K562 (cell line): ENCODE results near the gene CPLX3. TPM values are rescaled to one million over a fixed set of nuclear protein-coding genes. Genes with fewer than 3 reads are reported as not detected.

Experiments used
- ATAC-seq: fragments of 200-7000 bp; cut with Tn5 transposase; 3 replicates; pipeline ENCODE4 v1.9.1; 2020; ENCODE audit warnings: moderate library complexity
- BruUV-seq: library from RNA; stranded (reverse); fragments of 400-500 nt; replicated peaks from 2 replicates; lab custom pipeline; 2021; lab: Mats Ljungman, UMichigan
- CTCF ChIA-PET: fragments of 300-600 bp; formaldehyde crosslinking; extraction: SDS; loops from one replicate; lab custom pipeline; 2021; ENCODE audit warnings: low intra/inter-chr PET ratio; lab: Yijun Ruan, JAX
- POLR2A ChIA-PET: fragments of 300-600, 350-650 bp; sonication (Branson Sonifier 250); formaldehyde crosslinking; extraction: SDS; loops from one replicate; lab custom pipeline; 2021; ENCODE audit warnings: antibody characterized with exemption, inconsistent platforms; lab: Yijun Ruan, JAX
- DNase-seq, 4 experiments: peaks; one replicate each; pipeline versions ENCODE4 v3.0.0 to v3.0.0-alpha.2; 2011 to 2018; ENCODE audit warnings: low spot score in 3 of 4, mixed read lengths in 3 of 4; ENCODE audit errors: extremely low read depth in 1 of 4
- FAIRE-seq: peaks from 2 replicates; lab custom pipeline; 2011; peaks lifted over from hg19 to GRCh38; lab: Jason Lieb, UNC
- H2AFZ ChIP-seq: 2 replicates; pipeline ENCODE4 v1.6.0; 2011; ENCODE audit warnings: low read depth, low read length, control low read depth, inconsistent platforms
- H3K27ac ChIP-seq: fragments of 200-600 bp; 3 replicates; pipeline ENCODE4 v1.8.0; 2011; ENCODE audit warnings: low read depth, mild to moderate bottlenecking, control low read depth, inconsistent platforms, low read length, moderate library complexity, mixed read lengths; ENCODE audit errors: extremely low read depth
- H3K27me3 ChIP-seq, 2 experiments: fragments of 300-600 bp in 1 of 2; 2 replicates in 1 of 2; 3 replicates in 1 of 2; pipeline versions ENCODE4 v1.6.0 to v1.8.0; 2011; ENCODE audit warnings: inconsistent platforms in 2 of 2, low read length in 2 of 2, mild to moderate bottlenecking in 1 of 2, mixed read lengths in 1 of 2, moderate library complexity in 1 of 2; ENCODE audit not compliant: control insufficient read depth in 2 of 2, insufficient read depth in 2 of 2
- H3K36me3 ChIP-seq: fragments of 300-600 bp; 3 replicates; pipeline ENCODE4 v1.8.0; 2011; ENCODE audit warnings: mild to moderate bottlenecking, low read length, inconsistent platforms; ENCODE audit not compliant: control insufficient read depth, insufficient read depth
- H3K4me1 ChIP-seq, 2 experiments: fragments of 200-600 bp in 1 of 2; replicated peaks in 1 of 2; 2 replicates in 1 of 2; 3 replicates in 1 of 2; pipeline versions ENCODE4 v1.5.1 to v1.8.0; 2011; ENCODE audit warnings: inconsistent platforms in 2 of 2, low read length in 2 of 2, mild to moderate bottlenecking in 1 of 2, mixed read lengths in 1 of 2, moderate library complexity in 1 of 2; ENCODE audit not compliant: control insufficient read depth in 2 of 2, insufficient read depth in 2 of 2
- H3K4me2 ChIP-seq: 2 replicates; pipeline ENCODE4 v1.6.1; 2011; ENCODE audit warnings: low read length, control low read depth, inconsistent platforms, mixed read lengths; ENCODE audit not compliant: insufficient read depth
- H3K4me3 ChIP-seq: fragments of 200-600 bp; sonication (generic), shearing (Covaris generic); 2 replicates; pipeline ENCODE4 v1.5.1; 2016; ENCODE audit warnings: control low read depth, inconsistent platforms
- H3K79me2 ChIP-seq: fragments of 200-600 bp; 3 replicates; pipeline ENCODE4 v1.8.0; 2011; ENCODE audit warnings: low read length, inconsistent platforms; ENCODE audit not compliant: control insufficient read depth, insufficient read depth
- H3K9ac ChIP-seq, 2 experiments: 2 replicates each; pipeline versions ENCODE4 v1.6.0 to v1.6.1; 2011; ENCODE audit warnings: low read depth in 2 of 2, low read length in 2 of 2, control low read depth in 1 of 2, inconsistent platforms in 1 of 2, mild to moderate bottlenecking in 1 of 2, mixed read lengths in 1 of 2; ENCODE audit not compliant: insufficient read depth in 1 of 2
- H3K9me1 ChIP-seq: one replicate; pipeline ENCODE4 v1.6.0; 2011; ENCODE audit warnings: inconsistent platforms, mild to moderate bottlenecking, low read length, moderate library complexity; ENCODE audit not compliant: control insufficient read depth, insufficient read depth
- H3K9me3 ChIP-seq: replicated peaks from 2 replicates; pipeline ENCODE4 v1.5.1; 2011; ENCODE audit warnings: low read depth, low read length, inconsistent platforms; ENCODE audit not compliant: control insufficient read depth, insufficient read depth
- H4K20me1 ChIP-seq: replicated peaks from 2 replicates; pipeline ENCODE4 v1.6.1; 2011; ENCODE audit warnings: low read length, inconsistent platforms, mixed read lengths; ENCODE audit not compliant: control insufficient read depth, insufficient read depth
- ARID2 ChIP-seq: fragments of 450-650 bp; IDR thresholded peaks from 2 replicates; pipeline ENCODE4 v1.6.1; 2017; ENCODE audit warnings: antibody characterized with exemption, mild to moderate bottlenecking
- IFI16 ChIP-seq: fragments of 250-450 bp; sonication (Bioruptor Pico); IDR thresholded peaks from 2 replicates; pipeline ENCODE4 v2.1.2; 2022; ENCODE audit warnings: mild to moderate bottlenecking, inconsistent platforms
- MCM2 ChIP-seq: fragments of 450-650 bp; IDR thresholded peaks from 2 replicates; pipeline ENCODE4 v1.6.1; 2017; ENCODE audit warnings: low read depth, mild to moderate bottlenecking
- TRIM24 ChIP-seq, 2 experiments: fragments of 450-650 bp; IDR thresholded peaks; 2 replicates each; pipeline ENCODE4 v1.6.1; 2016
- ZBTB17 ChIP-seq: fragments of 450-650 bp; formaldehyde crosslinking; IDR thresholded peaks from 2 replicates; pipeline ENCODE4 v1.4.0; 2020; ENCODE audit warnings: mild to moderate bottlenecking
- ZNF134 ChIP-seq: fragments of 250-450 bp; sonication (Bioruptor Pico); conservative IDR thresholded peaks from 2 replicates; pipeline ENCODE4 v1.4.0; 2020
- ZNF780A ChIP-seq: fragments of 250-450 bp; sonication (Bioruptor Pico); IDR thresholded peaks from 2 replicates; pipeline ENCODE4 v1.5.0; 2021; ENCODE audit warnings: mild to moderate bottlenecking
- WGBS: fragments of 100-300 bp; shearing (Covaris generic); methylation state at CpG from one replicate; pipeline ENCODE4 v1.1.6; 2016; ENCODE audit warnings: low coverage, mixed read lengths; ENCODE audit not compliant: insufficient coverage; ENCODE audit errors: missing lambda C conversion rate; 5-methylcytosine and 5-hydroxymethylcytosine counted together
- in situ Hi-C: fragments of 300-500 bp; cut with MboI; formaldehyde crosslinking; loops from 4 replicates; pipeline ENCODE4 v1.15.0; 2018; ENCODE audit warnings: inconsistent platforms, mixed read lengths
- intact Hi-C: fragments of 100-400 bp; cut with micrococcal nuclease; formaldehyde crosslinking; loops from 2 replicates; pipeline ENCODE4 v1.14.2; 2022
- polyA plus RNA-seq, 8 experiments: library from polyadenylated mRNA; depleted of rRNA in 4 of 8; stranded (reverse) in 5 of 8; unstranded in 3 of 8; fragments of >200 nt; fragmentation: Nextera tagmentation in 2 of 8; fragmentation: Illumina TruSeq in 1 of 8; extraction: Ambion mirVana in 2 of 8; extraction: Trizol in 1 of 8; gene quantifications; 2 replicates each; pipeline versions ENCODE4 v1.2.1 to v1.2.3, GENCODE V29; 2011 to 2014; ENCODE audit warnings: inconsistent platforms in 1 of 8, missing spikeins in 1 of 8
- total RNA-seq, 7 experiments: library from RNA; depleted of rRNA in 6 of 7; stranded (reverse); fragments of >200 nt in 6 of 7; fragmentation: Illumina TruSeq in 2 of 7; extraction: Trizol in 2 of 7; gene quantifications; 2 replicates each; pipeline versions ENCODE4 v1.2.1 to v1.2.3, GENCODE V29; 2011 to 2021; ENCODE audit warnings: low replicate concordance in 1 of 7
- TF ChIP-seq, protein P1 (sequence below): fragments of 250-450 bp; sonication (Bioruptor Pico); IDR thresholded peaks from 2 replicates; pipeline ENCODE4 v1.5.0; 2022; ENCODE audit warnings: mild to moderate bottlenecking
- TF ChIP-seq, protein P2 (sequence below): sonication (generic); formaldehyde crosslinking; IDR thresholded peaks from 2 replicates; pipeline ENCODE4 v1.8.1; 2022; ENCODE audit warnings: missing genetic modification reagents

Gene CPLX3
- total and polyA plus RNA-seq, 9 of the 15 experiments (the other 6 are each of a cell fraction or from before 2014, with no cell fraction given), result not detected

DNA sequence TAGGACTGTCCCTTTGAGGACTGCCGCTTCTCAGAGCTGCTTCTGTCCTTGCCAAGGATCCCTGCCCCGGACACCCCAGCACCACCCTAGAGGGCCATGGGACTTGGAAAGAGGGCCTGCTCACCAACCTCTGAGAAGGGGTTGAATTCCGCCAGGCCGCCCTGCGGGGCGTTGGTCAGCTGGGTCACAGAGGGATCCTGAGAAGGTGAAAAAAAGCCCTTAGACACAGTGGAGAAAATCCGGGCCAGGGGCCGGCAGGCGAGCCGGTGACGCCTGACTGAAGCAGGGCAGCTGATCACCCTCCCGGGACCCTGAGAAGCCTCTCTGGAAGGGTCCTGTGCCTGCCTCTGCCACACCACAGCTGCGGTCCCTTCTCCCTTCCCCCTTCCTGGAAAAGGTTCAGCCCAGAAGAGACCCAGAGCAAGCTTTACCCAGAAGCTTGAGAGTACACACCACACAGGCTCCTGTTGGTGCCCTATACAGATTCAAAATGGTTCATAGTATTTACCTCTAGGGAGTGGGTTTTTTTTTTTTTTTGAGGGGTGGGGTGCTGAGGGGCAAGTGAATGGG, 28.1 kb downstream of the CPLX3 start:
- FAIRE-seq (no peak), ATAC-seq (no peak), DNase-seq (no peak)
- no peak overlapping the region for H3K4me3 ChIP-seq
- CTCF ChIA-PET, result no interaction called here
- peak overlapping the region in 1 of 2 experiments; percentile 43; a peak in 1 of 4 replicates for H3K9ac ChIP-seq
- in situ Hi-C loops, result no loop called here
- H3K4me1 ChIP-seq, result peaks cover 8 to 9% of the 10 kb centered on the region in 2 experiments; a peak in 4 of 5 replicates
- no peaks in the 10 kb centered on the region for H3K27me3 ChIP-seq
- TF ChIP-seq IFI16 (no peak), ARID2 (no peak), MCM2 (no peak), TRIM24 (IDR thresholded peaks at IDR 0.05) (no peak), ZNF134 (CRISPR knock-in tag) (no peak), ZBTB17 (no peak), ZNF780A (CRISPR knock-in tag) (no peak)
- TF ChIP-seq, protein P1, sequence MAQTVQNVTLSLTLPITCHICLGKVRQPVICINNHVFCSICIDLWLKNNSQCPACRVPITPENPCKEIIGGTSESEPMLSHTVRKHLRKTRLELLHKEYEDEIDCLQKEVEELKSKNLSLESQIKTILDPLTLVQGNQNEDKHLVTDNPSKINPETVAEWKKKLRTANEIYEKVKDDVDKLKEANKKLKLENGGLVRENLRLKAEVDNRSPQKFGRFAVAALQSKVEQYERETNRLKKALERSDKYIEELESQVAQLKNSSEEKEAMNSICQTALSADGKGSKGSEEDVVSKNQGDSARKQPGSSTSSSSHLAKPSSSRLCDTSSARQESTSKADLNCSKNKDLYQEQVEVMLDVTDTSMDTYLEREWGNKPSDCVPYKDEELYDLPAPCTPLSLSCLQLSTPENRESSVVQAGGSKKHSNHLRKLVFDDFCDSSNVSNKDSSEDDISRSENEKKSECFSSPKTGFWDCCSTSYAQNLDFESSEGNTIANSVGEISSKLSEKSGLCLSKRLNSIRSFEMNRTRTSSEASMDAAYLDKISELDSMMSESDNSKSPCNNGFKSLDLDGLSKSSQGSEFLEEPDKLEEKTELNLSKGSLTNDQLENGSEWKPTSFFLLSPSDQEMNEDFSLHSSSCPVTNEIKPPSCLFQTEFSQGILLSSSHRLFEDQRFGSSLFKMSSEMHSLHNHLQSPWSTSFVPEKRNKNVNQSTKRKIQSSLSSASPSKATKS (CRISPR knock-in tag), result no peak
- TF ChIP-seq, protein P2, sequence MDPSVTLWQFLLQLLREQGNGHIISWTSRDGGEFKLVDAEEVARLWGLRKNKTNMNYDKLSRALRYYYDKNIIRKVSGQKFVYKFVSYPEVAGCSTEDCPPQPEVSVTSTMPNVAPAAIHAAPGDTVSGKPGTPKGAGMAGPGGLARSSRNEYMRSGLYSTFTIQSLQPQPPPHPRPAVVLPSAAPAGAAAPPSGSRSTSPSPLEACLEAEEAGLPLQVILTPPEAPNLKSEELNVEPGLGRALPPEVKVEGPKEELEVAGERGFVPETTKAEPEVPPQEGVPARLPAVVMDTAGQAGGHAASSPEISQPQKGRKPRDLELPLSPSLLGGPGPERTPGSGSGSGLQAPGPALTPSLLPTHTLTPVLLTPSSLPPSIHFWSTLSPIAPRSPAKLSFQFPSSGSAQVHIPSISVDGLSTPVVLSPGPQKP (CRISPR knock-in tag), result no peak
- H3K9me3 ChIP-seq, result no peaks in the 10 kb centered on the region
- no peak overlapping the region for H3K27ac ChIP-seq
- H3K36me3 ChIP-seq, result peaks cover 58% of the 10 kb centered on the region
- peaks cover 9% of the 10 kb centered on the region; the same call in 1 of the 3 replicates for H3K79me2 ChIP-seq
- 95% methylated on average over 11 of the region's 13 CpGs for WGBS
- no peak overlapping the region for H3K4me2 ChIP-seq
- peaks cover 13% of the 10 kb centered on the region for H4K20me1 ChIP-seq
- BruUV-seq, result no TSS peak
- no peak overlapping the region for H2AFZ ChIP-seq
- intact Hi-C loops, result no loop called here
- POLR2A ChIA-PET, result interaction anchor here (1.8 kb wide), 1 partner anchor 16 kb away, joined by 6 read pairs; no protein-coding TSS in a partner anchor
- H3K9me1 ChIP-seq, result no peaks in the 10 kb centered on the region
